Amniotic stem cell (primary cell): Measurements from ENCODE around the gene LPIN1.

ENCODE experiments used
- DNase-seq: peaks from one replicate; lab custom pipeline; 2025; lab: John Stamatoyannopoulos, UW

LPIN1 gene, protein sequence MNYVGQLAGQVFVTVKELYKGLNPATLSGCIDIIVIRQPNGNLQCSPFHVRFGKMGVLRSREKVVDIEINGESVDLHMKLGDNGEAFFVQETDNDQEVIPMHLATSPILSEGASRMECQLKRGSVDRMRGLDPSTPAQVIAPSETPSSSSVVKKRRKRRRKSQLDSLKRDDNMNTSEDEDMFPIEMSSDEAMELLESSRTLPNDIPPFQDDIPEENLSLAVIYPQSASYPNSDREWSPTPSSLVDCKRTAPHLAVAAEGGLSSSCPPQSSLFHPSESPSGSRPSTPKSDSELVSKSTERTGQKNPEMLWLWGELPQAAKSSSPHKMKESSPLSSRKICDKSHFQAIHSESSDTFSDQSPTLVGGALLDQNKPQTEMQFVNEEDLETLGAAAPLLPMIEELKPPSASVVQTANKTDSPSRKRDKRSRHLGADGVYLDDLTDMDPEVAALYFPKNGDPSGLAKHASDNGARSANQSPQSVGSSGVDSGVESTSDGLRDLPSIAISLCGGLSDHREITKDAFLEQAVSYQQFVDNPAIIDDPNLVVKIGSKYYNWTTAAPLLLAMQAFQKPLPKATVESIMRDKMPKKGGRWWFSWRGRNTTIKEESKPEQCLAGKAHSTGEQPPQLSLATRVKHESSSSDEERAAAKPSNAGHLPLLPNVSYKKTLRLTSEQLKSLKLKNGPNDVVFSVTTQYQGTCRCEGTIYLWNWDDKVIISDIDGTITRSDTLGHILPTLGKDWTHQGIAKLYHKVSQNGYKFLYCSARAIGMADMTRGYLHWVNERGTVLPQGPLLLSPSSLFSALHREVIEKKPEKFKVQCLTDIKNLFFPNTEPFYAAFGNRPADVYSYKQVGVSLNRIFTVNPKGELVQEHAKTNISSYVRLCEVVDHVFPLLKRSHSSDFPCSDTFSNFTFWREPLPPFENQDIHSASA

DNA sequence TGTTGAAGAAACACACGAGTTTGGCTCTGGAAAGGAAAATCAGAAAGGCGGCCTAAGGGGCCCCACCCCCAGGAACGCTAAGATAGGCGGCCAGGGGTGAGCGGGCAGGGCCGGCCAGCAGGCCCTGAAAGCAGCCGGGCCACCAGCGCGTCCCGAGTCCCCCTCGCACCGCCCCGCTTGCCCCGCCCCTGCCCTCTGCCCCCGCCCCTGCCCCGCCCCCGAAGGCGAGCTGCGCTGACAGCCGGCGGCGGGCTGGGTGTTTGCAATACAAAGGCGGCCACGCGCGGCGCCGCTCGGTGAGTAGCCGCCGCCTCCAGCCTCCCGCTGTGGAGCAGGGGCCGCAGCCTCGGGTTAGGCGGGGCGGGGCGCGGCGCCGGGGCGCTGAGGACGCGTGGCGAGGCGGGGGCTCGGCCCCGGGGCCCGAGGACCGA is at the start of gene LPIN1:
TSS of gene LPIN1 (plus strand) at position 257 of the 431 bp plus-strand sequence. CDS start 18,910 bp downstream, outside the sequence.
- DNase-seq, result peak; percentile 78

GRCh38 chr2:11696736-11697102 is 49.7 kb upstream of the LPIN1 start:
- no peak for DNase-seq

DNA sequence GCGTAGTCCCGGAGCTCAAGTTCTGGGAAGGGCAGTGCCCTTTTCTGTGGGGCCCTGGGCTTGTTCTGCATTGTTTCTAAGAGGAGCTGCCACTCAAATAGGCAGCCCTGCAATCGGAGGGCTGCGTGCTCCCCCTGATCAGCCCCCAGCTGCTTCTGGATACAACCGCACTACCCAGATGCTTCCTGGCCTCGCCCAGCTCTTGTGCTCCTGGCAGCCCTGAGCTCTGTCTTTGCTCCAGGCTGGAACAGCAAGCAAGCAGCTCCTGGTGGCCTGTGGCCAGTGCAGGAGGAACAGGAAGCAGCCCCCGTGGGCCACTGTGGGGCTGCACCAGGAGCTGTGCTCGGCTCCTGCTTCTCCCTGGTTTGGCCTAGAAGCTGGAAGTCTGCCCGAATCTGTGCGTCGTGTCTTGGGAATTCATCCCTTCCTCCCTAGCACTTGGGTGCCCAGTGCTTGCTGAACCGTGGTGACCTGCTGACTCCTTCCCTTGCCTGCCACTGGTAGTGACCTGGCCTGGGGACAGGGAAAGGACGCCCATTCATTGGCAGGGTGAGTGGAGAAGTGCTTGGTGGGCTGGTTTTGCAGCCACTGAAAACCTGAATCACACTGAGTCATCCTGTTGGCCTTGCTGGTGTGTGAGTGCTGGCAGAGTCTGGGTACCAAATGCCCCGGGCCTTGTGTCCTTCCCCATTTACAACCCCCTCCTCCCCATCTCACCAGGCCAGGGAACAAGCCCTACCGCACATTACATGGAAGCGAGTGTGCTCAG is 49.1 kb upstream of the LPIN1 start:
- peak; percentile 37 for DNase-seq

DNA sequence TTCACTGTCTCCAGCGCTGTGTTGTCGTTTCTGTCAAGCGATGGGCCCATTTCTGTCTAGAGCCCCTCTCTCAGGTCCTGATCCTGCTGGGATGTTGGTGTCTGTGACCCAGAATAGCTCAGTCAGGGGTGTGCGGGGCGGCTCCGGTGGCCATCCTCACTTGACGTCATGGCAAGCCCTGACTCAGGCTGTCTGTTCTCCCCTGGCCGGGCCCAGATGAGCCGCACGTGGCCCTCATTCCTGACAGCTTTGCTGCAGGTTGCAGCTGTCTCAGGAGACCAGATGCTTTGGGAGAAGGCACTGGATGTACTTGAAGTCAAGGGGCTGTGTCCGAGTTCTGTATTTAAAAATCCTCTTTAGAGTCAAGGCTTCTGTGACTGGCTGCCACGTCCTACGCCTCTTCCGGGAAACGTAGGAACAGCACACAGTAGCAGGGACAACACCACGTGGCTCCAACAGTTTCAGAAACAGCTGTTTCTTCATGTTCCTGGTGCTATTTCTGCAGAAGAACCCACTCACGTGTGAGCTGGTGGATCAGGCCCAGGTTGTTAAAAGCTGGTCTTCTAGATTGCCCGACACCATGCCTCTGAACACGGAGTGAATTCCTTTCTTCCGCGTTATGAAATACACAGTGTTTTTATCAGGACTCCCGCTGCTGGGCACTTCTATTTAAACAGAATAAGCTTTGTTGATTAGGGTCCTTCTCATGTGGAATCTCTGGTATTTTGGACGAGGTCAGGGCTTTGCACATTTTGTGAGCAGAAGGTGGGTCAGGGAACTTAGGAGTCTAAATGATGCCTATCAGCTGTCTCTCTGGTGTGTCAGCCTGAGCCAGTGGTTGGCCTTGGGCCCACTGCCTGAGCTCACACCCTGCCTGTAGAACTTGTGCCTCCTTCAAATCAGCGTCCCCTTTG is 48.2 kb upstream of the LPIN1 start:
- no peak for DNase-seq

DNA sequence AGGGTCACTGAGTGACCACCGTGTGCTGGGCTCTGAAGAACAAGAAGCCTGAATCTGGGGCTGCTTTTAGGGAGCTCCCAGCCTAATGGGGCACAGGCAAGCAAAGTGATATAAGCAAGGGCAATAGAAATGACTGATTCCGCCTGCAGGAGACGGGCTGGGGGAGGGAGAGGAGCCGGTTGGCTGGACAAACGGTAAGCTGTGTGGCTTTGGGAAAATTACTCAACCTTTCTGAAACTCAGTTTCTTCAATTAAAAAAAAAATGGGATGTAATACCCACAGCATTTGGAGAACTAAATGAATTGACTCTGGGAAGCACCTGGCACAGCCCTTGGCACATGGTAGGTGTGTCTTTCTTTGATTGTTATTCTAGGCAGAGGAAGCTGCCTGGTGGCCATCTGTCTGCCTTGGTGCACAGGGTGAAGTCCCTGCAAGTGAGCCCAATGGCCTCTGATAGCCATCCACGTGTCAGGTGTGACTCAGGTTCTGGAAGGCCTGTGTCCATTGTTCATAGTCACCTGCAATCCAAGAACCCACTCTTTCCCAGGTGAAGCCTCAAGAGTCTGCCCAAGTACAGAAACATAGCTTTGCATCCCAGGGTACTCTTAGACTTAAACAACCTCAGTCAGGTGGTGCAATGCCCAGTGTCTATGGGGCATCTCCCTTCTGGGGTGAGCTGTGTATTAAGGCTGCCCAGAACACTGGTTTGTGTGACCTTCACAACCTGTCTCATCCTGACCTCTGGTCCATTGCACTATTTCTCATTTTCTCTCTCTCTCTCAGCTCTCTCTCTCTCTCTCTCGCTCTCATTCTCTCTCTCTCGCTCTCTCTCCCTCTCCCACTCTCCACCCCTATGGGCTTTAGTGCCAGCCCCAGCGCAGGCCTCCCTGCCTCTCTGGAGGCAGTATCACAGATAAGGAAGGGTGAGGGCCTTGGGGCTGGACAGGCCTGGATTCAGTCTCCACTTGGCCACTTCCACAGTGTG is 46.5 kb upstream of the LPIN1 start:
- no peak for DNase-seq

DNA sequence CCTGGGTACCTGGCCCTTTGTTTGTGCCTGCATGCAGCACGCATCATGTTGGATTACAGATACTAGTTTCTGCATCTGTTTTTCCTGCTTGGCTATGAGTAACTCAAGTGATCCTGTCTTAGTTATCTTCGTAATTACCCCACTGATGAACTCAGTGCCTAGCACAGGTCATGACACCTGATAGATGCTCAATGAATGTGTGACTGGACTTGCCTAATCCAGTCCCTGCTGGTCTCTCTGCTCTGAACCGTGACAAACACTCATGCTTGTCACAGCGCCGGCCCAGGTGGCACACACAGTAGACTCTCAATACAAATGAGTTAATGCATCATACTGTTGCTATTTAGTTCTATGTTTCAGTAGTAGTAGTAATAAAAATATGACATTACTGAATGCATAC is 45.2 kb upstream of the LPIN1 start:
- no peak for DNase-seq

- DNase-seq, result no peak
These were observed 44.6 kb upstream of the LPIN1 start for GRCh38 chr2:11701751-11702301.

GRCh38 chr2:11702946-11703345 is 43.5 kb upstream of the LPIN1 start:
- no peak for DNase-seq

DNA sequence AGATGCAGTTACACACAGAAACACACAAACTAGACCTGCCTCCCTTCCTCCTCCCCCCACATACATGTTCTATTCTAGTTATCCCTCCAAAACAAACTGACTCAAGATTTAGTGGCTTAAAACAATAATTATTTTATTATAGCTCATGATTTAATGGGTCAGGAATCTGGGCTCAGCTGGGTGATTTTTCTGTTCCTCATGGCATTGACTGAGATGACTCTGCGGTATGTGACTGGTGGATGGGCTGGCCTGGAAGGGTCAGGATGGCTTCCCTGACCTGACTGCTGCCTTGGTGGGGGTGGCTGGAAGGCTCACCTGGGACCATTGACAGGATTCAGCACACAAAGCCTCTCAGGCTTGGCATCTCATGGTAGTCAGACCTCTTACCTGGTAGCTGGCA is 42.7 kb upstream of the LPIN1 start:
- no peak for DNase-seq

- no peak for DNase-seq
These were observed 41.4 kb upstream of the LPIN1 start for GRCh38 chr2:11705063-11705462.

- no peak for DNase-seq
These were observed 40.7 kb upstream of the LPIN1 start for GRCh38 chr2:11705711-11706110.

DNA sequence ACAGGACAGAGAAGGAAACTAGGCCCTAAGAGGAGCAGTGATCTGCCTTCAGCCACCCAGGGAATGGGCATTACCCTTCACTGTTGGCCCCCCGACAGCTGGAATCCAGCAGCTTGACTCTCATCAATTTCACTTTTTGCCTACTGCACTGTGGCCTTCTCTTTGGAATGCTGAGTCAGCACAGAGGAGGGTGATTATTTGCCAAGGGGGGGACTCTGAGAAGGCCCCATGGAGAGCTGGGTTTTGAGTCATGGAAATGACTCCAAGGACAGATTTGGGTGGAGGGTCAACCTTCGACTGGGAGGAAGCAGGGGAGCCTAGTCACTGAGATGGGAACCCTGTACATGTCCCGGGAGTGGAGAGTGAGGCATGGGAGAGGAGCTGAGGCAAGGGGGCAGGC is 38.3 kb upstream of the LPIN1 start:
- no peak for DNase-seq

GRCh38 chr2:11709293-11709692 is 37.1 kb upstream of the LPIN1 start:
- DNase-seq, result no peak

GRCh38 chr2:11710210-11710609 is 36.2 kb upstream of the LPIN1 start:
- peak; percentile 7 for DNase-seq

GRCh38 chr2:11710632-11711353 is 35.6 kb upstream of the LPIN1 start:
- DNase-seq, result no peak

DNA sequence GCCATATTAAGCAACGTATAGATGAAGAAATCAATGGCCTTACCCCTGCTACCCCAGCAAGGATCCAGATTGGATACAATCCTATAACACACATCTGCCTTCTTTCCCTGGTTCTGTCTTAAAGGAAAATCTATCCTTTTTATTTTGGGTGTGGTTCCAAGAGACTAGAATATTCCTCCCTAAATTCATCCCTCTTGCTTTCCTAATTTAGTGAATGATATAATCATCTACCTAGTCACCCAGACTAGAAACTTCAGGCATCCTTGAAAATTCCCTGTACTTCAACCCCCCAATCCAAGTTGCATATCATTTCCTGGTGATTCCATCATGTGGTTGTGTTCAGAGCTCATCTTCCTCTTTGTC is 35.1 kb upstream of the LPIN1 start:
- no peak for DNase-seq

DNA sequence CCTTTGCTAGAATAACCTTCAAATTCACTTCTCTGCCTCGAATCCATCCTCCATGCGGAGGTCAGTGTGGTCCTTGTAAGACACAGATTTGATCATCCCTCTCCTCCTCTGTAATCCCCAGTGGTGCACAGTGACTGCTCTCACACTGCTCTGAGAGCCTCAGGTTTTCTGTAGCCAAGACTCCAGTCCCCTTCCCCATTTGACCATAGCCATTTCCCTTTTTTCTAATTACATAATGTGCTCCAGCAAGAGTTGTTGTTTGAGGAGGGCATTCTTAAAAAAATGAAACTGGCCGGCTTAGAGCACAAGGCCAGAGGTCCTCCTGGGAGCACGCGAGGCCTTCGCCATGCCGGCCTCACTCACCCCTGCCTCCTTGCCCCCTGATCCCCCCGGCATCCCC is 34.7 kb upstream of the LPIN1 start:
- no peak for DNase-seq

DNA sequence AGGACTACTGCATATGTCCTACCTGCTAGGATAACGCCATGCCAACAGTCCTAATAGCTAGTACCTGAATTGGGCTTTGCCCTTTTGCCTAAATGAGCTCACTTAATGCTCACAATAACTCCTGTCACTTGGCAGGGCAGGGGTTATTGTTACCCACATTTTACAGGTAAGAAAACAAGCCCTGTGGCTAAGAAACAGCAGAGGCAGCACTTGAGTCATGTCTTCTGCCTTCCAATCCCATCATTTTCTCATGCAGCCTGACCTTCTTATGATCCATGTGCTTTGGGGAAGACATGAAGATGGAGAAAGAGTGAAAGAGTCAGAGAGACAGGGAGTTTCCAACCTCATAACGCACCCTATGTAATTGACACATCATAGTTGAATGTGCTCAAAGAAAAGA is 33.6 kb upstream of the LPIN1 start:
- DNase-seq, result no peak

DNA sequence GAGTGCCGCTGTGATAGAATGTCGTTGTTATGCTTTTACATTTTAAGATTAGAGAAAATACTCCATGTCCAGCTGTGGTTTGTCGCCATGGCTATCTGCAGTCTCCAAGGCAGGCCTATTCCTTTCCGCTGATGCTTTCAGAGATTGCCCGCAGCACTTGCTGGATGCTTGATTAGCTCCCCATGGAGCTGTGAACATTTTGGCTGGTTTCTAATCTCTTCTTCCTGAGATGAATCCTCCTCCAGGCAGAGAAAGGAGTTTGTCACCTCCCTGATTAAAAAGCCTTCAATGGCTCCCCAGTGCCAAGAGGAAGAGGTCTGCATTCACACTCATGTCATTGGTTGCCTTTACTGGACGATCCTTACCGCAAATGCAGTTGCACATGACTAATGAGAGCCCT is 32.6 kb upstream of the LPIN1 start:
- no peak for DNase-seq
